K562 (cell line): ENCODE data around the gene KRT36.

ENCODE experiments used
- ATF7 ChIP-seq: fragments of 450-650 bp; IDR thresholded peaks from 2 replicates; pipeline ENCODE4 v1.7.1; 2014; ENCODE audit warnings: mild to moderate bottlenecking, moderate library complexity
- FOXK2 ChIP-seq, 2 experiments: fragments of 450-650 bp; IDR thresholded peaks in 1 of 2; conservative IDR thresholded peaks in 1 of 2; 2 replicates each; pipeline ENCODE4 v1.6.1; 2016; ENCODE audit warnings: low read depth in 2 of 2, mild to moderate bottlenecking in 1 of 2
- GABPB2 ChIP-seq: fragments of 250-450 bp; sonication (Bioruptor Pico); conservative IDR thresholded peaks from 2 replicates; pipeline ENCODE4 v1.5.1; 2021; ENCODE audit warnings: mild to moderate bottlenecking
- MTA2 ChIP-seq: fragments of 450-650 bp; IDR thresholded peaks from 2 replicates; pipeline ENCODE4 v1.6.1; 2016; ENCODE audit warnings: low read depth
- MXI1 ChIP-seq: IDR thresholded peaks from 2 replicates; pipeline ENCODE4 v1.6.1; 2011; ENCODE audit warnings: low read depth, mild to moderate bottlenecking, improper control_type of control experiment, low read length

GRCh38 chr17:41464173-41464572 lies 25.5 kb downstream of the KRT36 start:
- TF ChIP-seq MXI1 = no peak
- TF ChIP-seq MTA2 = no peak
- TF ChIP-seq FOXK2 (conservative IDR thresholded peaks at IDR 0.05 in 1 of 2, IDR thresholded peaks at IDR 0.05 in 1 of 2; ENCODE audit: low read depth in 2 of 2) = no peak
- TF ChIP-seq GABPB2 = no peak
- no peak for TF ChIP-seq ATF7
